IPS DF 4.7 (cell line): Measurements from ENCODE around the gene PGLYRP2.

Experiments
- DNase-seq: peaks from one replicate; pipeline ENCODE4 v3.0.0-alpha.2; 2013; ENCODE audit warnings: low spot score; ENCODE audit errors: extremely low read depth

The PGLYRP2 gene

DNA sequence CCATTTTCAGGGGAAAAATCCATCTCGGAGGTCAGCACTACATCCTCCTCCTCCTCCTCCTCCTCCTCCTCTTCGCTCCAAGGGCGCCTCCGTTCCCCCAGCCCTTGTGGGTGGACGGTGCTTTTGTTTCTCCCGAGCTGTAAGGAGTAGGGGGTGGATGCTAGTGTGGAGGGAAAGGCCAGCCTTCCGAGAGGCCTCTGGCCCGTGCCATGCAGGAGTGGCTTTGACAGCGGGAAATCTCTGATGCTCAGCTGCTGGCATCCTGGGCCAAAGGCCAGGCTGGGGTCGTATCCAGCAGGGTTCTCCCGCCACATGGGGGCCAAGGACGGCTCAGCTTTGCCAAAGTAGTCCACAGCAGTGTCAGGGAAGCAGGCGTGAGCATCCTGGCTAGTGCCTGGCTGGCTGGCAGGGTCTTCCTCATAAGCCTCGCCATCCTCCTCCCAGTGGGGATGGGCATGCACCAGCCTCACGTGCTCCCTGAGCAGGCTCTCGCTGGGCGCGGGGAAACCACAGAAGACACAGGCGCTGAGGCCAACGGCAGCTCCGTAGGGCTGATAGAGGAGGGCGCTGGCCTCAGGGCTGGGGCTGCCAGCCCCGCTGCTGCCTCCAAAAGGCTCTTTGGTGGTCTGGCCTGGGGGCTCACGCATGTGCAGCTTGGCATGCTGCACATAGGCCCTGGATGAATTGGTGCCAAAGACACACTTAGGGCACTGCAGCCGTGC is 40.1 kb downstream of the PGLYRP2 start:
- DNase-seq = no peak

DNA sequence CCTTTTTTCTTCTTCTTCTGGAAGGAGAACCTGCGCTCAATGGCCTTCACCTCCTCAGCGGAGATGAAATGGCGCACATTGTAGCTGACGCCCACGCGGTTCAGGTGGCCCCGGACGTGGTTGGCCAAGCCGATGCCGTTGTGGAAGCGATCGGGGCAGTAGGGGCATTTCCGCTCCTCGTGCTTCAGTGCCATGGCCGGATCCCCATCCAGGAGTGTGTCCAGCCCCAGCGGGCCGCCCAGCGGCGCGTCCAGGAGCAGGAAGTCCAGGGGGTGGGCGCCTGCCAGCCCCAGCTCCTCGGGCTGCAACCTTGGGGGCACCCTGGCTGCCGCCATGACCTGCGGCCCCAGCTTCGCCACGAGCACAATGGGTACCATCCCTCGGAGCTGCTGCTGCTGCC is 40.7 kb downstream of the PGLYRP2 start:
- no peak for DNase-seq

DNA sequence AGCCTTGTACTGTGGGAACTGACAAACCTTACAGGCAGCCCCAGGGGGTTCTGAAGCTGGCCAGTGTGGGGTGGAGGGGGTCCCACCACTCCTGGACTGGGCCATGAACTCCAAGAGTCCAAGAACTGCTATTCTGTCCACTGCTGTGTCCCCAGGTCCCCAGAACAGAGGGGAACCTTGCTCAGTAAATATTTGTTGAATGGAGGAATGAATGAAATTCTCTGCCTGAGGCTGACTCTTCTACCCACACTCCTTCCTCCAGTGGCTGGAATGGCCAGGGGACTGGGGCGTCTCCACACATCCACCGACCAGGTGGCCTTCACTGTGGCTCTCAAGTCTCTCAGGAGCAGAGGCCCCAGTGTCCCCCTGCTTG is 41.2 kb downstream of the PGLYRP2 start:
- DNase-seq = no peak

DNA sequence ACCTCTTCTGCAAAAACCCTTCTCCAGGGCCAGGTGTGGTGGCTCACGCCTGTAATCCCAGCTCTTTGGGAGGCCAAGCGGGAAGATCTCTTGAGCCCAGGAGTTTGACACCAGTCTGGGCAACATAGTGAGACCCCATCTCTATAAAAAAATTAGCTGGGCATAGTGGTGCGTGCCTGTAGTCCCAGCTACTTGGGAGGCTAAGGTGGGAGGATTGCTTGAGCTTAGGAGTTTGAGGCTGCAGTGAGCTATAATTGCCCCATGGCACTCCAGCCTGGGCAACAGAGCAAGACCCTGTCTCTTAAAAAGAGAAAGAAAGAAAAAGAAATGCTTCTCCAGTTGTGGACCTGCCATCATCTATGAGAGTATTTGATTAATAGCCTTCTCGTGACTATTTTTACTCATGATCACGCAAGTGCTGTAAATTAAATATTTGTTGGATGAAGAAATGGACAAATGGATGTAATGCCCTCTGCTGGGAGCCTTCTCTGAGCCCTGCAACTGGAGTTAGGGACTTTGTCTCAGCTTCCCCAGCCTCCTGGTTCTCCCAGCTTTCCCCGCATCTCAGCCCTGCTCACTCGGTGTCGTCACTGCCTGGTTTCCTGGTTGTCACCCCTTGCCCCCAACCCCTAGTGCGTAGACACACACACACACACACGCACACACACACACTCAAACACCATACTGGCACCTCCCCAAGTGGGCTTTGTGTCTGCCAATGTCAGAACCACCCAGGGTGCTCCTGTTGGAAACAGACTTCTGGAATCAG is 41.8 kb downstream of the PGLYRP2 start:
- DNase-seq = no peak

DNA sequence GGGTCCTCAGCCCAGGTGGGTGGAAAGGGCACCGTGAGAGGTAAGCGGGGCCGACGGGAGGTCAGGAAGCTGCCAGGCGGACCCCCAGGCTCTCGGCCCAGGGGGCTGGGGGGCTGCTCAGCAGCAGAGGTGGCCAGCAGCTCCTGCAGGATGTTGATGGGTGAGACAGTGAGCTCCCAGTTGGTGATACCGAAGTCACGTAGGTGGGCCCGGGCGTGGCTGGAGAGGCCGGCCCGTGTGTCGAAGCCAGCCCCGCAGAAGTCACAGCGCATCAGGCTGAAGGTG is 42.5 kb downstream of the PGLYRP2 start:
- DNase-seq = no peak

DNA sequence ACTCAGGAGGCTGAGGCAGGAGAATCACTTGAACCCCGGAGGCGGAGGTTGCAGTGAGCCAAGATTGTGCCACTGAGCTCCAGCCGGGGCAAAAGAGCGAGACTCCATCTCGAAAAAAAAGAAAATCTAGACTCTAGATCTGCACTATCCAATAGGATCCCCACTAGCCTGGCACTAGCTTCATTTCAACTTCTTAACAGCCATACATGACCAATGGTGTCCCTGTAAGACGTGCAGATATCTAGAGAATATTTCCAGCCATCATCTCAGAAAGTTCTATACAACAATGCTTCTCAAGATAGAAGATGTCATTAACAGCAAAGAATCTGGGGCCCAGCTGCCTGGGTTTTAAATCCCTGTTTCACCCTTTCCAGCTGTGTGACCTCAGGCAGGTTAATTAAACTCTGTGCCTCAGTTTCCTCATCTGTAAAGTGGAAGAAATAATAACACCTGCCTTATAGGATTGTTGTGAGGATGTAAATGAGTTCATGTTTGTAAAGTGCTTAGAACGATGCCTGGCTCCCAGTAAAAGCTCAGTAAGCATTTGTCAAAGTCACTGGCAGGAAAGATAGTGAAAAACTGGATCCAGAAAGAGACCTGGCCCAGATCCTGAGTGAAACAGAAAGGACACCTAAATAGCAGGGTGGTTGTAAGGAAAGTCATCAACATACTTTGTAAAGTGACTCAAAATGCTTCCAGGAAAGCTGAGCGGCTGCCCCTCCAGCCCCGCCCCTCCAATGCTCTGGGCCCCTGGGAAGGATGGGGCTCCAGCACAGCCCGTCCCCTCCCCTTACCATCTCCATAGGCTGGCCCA is 43.1 kb downstream of the PGLYRP2 start:
- no peak for DNase-seq

DNA sequence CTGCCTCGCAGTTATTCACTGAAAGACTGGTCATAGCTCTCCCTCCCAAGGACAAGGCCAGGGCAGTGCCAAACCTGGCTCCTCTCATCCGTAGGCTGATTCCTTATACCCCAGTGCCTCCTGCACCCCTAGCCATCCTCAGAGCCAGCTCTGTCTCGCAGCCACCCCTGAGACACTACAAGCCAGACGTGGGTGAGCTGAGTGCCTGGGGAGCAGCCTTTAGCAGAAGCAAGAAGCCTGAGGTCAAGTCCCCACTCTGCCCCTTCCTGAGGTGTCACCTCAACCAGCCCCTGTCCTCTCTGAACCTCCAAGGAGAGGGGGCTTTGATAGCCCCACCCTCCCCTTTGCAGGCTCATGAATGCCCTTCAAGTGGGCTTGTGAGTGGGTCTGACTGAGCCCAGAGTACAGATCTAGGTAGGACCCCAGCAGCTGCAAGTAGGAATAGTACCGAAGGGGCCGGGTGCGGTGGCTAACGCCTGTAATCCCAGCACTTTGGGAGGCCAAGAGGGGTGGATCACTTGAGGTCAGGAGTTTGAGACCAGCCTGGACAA is 45.7 kb downstream of the PGLYRP2 start:
- DNase-seq = no peak

DNA sequence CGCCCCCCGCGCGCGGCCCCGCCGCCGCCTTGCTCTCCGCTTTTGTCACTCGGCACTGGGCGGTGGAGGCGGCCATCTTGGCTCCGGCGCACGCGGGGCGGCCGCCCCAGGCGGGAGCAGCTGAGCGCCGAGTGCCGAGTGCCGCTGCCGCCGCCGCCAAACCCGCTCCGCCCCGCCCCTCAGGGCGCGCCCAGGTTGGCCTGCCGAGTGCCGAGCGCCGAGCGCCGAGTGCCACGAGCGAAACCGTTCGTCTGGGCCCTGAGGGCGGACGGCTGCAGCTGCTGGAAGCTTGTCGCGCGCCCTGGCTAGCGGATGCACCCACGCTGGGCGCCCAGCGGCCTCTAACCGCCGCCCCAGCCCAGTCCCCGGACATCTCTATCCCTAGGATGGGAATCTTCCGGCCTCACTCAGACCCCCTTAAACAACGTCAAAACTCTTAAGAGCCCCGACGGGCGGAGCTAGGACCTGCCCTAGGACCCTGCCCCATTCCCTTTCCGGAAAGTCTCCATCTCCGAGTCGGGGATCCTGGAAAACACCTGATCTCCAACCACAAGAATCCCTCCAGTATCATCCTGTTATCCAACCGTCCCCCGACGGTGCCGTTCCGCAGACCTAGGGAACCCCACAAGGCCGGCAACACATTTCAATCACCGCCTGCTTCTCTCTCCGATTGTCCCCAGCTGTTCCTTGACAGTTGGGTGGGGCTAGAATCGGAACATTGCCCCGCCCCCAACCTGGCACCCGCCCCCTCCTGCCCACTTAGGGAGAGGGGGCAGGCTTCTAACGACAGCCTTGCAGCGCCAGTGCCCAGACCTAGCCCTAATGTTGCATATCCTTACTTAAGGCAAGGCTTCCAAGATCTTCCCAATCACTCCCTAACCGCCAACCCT is 46.4 kb downstream of the PGLYRP2 start:
- no peak for DNase-seq

DNA sequence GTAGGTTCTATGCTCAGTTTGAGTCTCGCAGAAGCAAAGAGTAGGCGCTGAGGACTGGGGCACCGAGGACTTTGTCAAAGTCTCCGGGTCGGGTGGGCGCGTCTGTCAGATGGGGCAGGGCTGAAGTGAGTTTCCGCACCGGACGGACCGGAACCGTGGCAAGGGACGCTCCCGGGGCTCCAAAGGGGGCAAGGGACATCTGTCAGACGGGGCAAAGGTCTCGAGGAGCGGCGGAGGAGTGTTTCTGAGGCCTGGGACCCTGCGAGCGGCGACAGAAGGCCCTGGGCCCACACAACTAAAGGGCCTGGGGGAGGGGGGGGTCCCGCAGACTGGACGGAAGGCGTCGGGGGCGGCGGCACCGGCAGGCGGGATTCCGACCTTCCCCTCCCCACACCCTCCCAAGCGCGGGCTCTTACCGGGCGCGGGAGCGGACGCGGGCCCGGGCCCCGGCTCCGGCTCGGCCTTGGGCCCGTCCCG is 47.2 kb downstream of the PGLYRP2 start:
- DNase-seq = no peak

DNA sequence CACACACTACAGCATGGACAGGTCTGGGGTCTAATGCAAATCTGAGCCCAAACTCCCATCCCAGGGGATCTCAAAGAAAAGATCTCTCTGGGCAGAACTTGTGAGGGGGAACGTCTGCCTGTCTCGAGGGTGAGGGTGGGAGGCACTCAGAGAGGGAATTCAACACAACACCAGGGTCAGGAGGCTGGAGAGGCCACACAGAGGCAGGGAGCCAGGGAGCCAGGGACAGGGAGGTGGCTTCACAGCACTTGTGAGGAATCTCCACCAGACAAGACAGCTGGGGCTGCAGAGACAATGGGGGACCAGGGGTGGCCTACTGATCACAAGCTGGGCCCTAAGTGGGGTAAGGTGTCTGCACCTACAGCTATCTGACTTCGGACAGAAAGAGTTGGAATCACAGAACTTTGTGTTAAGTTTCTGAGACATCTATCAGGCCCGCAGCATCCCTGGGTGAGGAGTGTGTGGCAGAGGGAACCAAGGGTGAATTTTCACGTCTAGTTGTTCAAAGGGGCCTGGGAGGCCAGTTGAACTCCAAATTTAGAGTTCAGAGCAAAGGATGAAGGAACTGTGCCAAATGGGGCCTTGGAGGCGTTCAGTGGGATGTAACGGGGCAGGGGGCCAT is 47.8 kb downstream of the PGLYRP2 start:
- DNase-seq = no peak

DNA sequence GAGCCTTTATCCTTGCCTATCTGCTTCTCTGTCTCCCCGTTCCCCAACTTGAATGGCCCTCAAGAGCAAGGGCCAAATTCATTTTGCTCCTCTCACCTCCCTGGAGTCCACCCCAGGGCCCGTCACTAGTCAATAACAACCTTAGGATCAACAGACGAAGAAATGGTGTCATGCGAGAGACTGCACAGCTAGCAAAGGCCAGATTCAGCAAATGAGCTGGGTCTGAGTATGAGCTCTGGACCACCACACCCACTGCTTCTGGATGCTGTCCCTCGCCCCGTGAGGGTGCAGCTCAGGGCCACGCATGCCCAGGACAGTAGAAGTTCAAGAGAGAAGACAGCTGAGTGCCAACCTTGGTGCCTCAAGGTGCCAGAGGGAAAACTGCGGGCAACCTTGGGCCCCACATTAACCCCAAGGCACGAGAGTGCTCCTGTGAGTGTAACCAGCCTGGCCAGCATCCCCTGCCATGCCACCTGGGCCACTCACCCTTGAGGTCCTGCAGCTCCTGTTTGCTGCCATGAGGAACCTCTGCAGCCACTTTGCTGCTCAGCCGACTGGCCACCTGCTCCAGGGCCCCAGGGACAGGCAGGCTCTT is 48.7 kb downstream of the PGLYRP2 start:
- DNase-seq = no peak

DNA sequence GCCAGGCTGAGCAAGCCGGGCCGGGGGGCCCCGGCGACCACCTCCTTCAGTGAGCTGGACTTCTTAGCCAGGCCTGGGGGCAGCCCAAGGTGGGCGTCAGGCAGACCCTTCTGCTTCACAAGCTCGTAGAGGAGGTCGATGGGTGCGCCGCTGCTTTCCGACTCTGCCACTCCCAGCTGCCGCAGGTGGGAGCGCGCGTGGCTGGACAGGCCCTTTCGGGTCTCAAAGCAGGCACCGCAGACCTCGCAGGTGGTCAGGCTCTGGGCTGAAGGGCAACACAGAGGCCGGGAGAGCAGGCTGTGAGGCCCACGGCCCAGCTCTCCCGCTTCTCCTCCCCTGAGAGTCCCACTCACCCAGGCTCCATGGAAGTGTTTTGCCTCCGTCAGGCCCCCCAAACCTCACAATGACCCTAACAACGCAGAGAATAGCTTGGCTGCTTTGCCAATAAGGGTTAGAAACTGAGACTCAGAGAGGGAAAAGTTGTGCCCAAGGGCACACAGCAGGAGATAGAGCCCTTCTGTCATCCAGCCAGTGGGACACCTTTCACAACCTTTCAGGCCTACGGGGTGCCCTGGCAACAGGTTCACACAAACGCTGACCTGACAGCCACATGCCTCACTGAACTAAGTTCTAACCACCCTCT is 49.4 kb downstream of the PGLYRP2 start:
- DNase-seq = no peak

DNA sequence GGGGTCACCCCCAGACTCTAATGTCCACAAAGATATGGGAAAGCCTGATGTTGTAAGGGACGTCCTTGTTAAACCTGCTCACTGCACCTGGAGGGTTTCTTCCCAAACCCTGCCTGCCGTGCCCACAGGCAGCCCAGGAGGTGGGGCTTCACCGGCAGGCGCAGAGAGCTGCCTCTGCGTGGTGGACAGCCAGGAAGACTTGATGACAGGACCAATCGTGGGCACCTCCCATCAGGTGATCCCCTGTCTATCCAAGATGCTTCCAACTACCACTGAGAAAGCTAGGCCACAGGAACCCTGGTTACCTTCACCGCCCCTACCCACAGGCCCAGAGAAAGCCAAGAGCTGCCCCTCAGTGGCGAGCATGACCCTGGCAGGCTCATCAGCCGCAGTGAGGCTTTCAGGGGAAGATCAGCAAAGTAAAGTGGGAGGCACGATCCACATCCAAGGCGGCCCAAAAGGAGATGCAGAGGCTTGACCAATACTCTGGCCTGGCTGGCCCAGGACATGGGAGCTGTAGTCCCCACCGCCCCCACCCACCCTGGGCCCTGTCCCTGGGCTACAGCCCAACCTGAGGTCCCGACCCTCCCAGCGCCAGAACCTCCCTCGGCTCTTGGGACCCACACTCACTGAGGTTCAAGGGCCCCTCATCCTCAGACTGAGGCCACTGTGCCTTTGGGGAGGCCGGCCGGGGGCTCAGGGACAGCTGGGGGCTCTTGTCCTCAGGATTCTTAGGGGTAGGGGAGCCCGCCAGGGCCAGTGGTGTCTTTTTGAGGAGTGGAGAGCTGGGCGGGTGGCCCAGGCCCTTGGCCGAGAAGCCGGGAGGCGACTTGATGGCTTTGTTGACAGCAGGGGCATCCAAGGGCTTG is 50.1 kb downstream of the PGLYRP2 start:
- DNase-seq = no peak

DNA sequence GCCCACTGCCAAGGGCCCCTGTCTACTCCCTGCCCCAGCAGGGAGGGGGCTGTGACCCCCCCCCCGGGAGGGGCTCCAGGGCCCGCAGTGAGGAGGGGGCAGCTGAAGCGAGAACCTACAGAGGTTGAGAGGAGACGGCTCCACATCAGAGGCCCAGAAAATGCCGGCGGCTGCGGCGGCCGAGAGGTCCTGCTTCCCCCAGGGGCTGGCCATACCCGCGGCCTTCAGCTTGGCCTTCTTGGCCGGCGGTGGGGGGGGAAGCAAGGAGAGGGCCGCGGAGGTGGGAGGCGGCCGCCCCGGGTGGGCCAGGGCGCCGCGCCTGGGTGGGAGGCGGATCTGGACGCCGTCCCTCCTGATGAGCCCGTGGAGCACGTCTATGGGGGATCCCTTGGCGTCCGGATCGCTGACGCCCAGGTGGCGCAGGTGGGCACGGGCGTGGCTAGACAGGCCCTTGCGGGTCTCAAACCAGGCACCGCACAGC is 51.3 kb downstream of the PGLYRP2 start:
- no peak for DNase-seq

DNA sequence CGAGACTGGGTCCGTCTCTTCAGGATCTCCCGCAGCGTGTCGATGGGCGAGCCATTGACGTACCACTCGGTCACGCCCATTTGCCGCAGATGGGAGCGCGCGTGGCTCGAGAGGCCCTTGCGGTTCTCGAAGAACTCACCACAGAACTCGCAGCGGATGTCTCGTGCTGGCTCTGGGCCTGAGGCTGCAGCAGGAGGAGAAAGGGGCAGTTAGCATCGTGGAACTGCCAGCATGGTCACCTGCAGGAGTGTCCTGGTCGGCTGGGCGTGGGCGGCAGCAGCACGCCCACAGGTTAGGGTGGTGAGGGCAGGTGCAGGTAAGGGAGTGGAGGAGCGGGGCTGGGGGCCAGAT is 52.0 kb downstream of the PGLYRP2 start:
- no peak for DNase-seq

DNA sequence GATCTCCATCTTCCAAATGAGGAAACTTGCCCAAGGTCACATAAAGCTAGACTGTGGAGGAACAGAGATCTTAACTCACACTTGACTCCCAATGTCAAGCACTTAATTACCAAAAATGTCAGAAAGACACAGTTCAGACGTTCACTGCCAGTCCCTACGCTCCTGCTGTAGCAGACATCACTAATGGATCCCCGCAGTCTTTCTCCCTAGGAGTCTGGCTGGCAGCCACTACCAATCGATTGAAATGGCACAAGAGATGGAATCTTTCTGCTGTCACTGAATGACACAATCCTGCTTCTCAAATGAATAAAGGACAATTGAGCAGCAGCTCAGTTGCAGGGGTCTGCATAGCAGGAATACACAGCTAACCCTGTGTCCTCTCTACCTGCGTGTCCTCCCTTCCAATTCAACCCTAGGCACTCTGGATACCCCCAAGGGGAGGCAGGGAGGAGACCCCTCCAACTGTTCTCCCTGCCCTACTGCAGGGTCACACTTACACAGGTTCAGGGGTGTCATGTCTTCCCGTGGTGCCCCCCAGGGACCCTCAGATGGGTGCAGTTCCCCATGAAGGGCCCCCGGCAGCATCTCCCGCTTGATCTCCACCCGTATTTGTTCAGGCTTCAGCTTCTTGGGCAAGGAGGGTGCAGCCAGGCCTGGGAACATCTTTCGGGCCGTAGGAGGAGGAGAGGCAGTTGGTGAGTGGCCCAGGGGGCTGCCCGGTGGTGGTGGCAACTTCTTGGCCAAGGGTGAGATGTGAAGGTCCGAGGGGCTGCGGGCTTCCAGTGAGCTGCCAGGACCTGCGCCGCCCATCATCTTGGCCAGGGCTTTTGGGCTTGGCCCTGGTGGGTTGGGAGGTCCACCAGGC is 52.6 kb downstream of the PGLYRP2 start:
- no peak for DNase-seq

DNA sequence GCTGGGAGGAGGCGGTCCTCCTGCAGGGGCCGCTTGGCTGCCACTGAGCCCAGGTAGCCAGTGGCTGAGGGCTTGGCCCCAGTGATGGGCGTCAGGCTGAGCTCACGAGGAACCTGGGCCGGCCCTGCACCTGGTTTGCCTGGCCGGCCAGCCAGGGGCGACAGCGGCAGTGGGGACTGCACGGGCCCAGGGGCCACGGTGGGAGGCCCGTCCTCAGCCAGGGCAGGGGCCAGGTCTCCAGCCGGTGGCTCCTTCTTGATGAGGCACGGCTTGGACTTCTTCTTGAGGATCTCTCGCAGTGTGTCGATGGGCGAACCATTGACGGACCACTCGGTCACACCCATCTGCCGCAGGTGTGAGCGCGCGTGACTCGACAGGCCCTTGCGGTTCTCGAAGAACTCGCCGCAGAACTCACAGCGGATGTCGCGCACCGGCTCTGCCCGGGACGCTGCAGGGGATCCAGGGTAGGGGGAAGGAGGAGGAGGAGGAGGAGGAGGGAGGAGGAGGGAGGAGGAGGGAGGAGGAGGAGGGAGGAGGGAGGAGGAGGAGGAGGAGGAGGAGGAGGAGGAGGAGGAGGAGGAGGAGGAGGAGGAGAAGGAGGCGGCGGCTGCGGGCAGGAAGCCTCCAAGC is 53.9 kb downstream of the PGLYRP2 start:
- DNase-seq = no peak
